Measurements from ENCODE around the gene TLR3. TPM values are rescaled to one million over a fixed set of nuclear protein-coding genes. Genes with fewer than 3 reads are reported as not detected.

Gene TLR3
- total and polyA plus RNA-seq, 4 donors = 3.2 to 15.1 (median 10.2) TPM

GRCh38 chr4:186104114-186104889 lies 35.3 kb downstream of the TLR3 start, which contains the start of gene FAM149A:
FAM149A (plus strand) TSS chr4:186104704.
- no peak for TF ChIP-seq CTCF (IDR thresholded peaks at IDR 0.05; ENCODE audit: control extremely low read depth, extremely low read depth)
- Histone ChIP-seq H3K9ac (ENCODE audit: insufficient read depth in 1 of 2, low read length in 2 of 2) (peak within 1 kb of the TSS; percentile 42 to 55), H3K36me3 (ENCODE audit: control insufficient read depth in 4 of 4, insufficient read depth in 4 of 4, low read length in 4 of 4) (peaks cover 0 to 2% (median 0%) of the 10 kb centered on the region in 4 donors), H3K27ac (ENCODE audit: low read depth in 1 of 2, low read length in 1 of 2) (peak within 1 kb of the TSS in 1 of 2 donors; percentile 59), H3K27me3 (ENCODE audit: control insufficient read depth in 3 of 3, insufficient read depth in 3 of 3, low read length in 2 of 3) (no peaks in the 10 kb centered on the region), H3K4me3 (peak within 1 kb of the TSS; percentile 59), H3K4me1 (ENCODE audit: control insufficient read depth in 5 of 5, insufficient read depth in 5 of 5, low read length in 5 of 5) (peaks cover 0 to 15% (median 6%) of the 10 kb centered on the region in 5 donors), H3K9me3 (ENCODE audit: control insufficient read depth in 4 of 4, insufficient read depth in 3 of 4, low read length in 3 of 4) (no peaks in the 10 kb centered on the region)
- DNase-seq (peak; percentile 63 to 74 (median 73)), ATAC-seq (ENCODE audit: insufficient read depth, low FRiP score) (peak; percentile 66)
- 16 to 18% methylated on average over 46 to 57 of the region's 57 CpGs for WGBS, 2 donors

GRCh38 chr4:186104890-186105646 lies 36.1 kb downstream of the TLR3 start:
- Histone ChIP-seq H3K4me3 (peak overlapping the region; percentile 59), H3K36me3 (ENCODE audit: control insufficient read depth in 4 of 4, insufficient read depth in 4 of 4, low read length in 4 of 4) (peaks cover 0 to 2% (median 0%) of the 10 kb centered on the region in 4 donors), H3K4me1 (ENCODE audit: control insufficient read depth in 5 of 5, insufficient read depth in 5 of 5, low read length in 5 of 5) (peaks cover 0 to 15% (median 6%) of the 10 kb centered on the region in 5 donors), H3K9me3 (ENCODE audit: control insufficient read depth in 4 of 4, insufficient read depth in 3 of 4, low read length in 3 of 4) (no peaks in the 10 kb centered on the region), H3K27ac (ENCODE audit: low read depth in 1 of 2, low read length in 1 of 2) (peak overlapping the region in 1 of 2 donors; percentile 59), H3K27me3 (ENCODE audit: control insufficient read depth in 3 of 3, insufficient read depth in 3 of 3, low read length in 2 of 3) (no peaks in the 10 kb centered on the region), H3K9ac (ENCODE audit: insufficient read depth in 1 of 2, low read length in 2 of 2) (peak overlapping the region; percentile 42 to 55)
- DNase-seq (peak; percentile 42 to 52 (median 52)), ATAC-seq (ENCODE audit: insufficient read depth, low FRiP score) (peak; percentile 39)
- no peak for TF ChIP-seq CTCF (IDR thresholded peaks at IDR 0.05; ENCODE audit: control extremely low read depth, extremely low read depth)
- WGBS, 2 donors = 1 to 2% methylated on average over 44 to 83 of the region's 83 CpGs

GRCh38 chr4:186105647-186106321 lies 36.8 kb downstream of the TLR3 start:
- WGBS, 2 donors = 20 to 25% methylated on average over 17 of the region's 17 CpGs
- H3K27ac ChIP-seq (ENCODE audit: low read depth in 1 of 2, low read length in 1 of 2) = peak overlapping the region in 1 of 2 donors; percentile 30
- H3K4me3 ChIP-seq = peak overlapping the region; percentile 59
- H3K36me3 ChIP-seq (ENCODE audit: control insufficient read depth in 4 of 4, insufficient read depth in 4 of 4, low read length in 4 of 4) = peaks cover 0 to 2% (median 0%) of the 10 kb centered on the region in 4 donors
- H3K4me1 ChIP-seq (ENCODE audit: control insufficient read depth in 5 of 5, insufficient read depth in 5 of 5, low read length in 5 of 5) = peaks cover 0 to 15% (median 6%) of the 10 kb centered on the region in 5 donors
- DNase-seq = peak; percentile 26 to 63 (median 48)
- peak; percentile 44 for ATAC-seq (ENCODE audit: insufficient read depth, low FRiP score)
- peak overlapping the region; percentile 42 to 55 for H3K9ac ChIP-seq (ENCODE audit: insufficient read depth in 1 of 2, low read length in 2 of 2)
- H3K27me3 ChIP-seq (ENCODE audit: control insufficient read depth in 3 of 3, insufficient read depth in 3 of 3, low read length in 2 of 3) = no peaks in the 10 kb centered on the region
- no peaks in the 10 kb centered on the region for H3K9me3 ChIP-seq (ENCODE audit: control insufficient read depth in 4 of 4, insufficient read depth in 3 of 4, low read length in 3 of 4)
- TF ChIP-seq CTCF (IDR thresholded peaks at IDR 0.05; ENCODE audit: control extremely low read depth, extremely low read depth) = no peak

Measured in lung (tissue), 12 donors.